HUES64 (cell line): ENCODE results near the gene ZBTB16.

Source experiments
- H3K27ac ChIP-seq: 2 replicates; pipeline ENCODE4 v1.7.0; 2013; ENCODE audit warnings: low read depth, low read length, inconsistent platforms
- H3K27me3 ChIP-seq: 2 replicates; pipeline ENCODE4 v1.6.1; 2013; ENCODE audit warnings: mild to moderate bottlenecking, low read length; ENCODE audit not compliant: insufficient read depth
- H3K36me3 ChIP-seq: 2 replicates; pipeline ENCODE4 v1.6.1; 2013; ENCODE audit warnings: mild to moderate bottlenecking, low read length; ENCODE audit not compliant: insufficient read depth
- H3K4me1 ChIP-seq: 2 replicates; pipeline ENCODE4 v1.6.1; 2013; ENCODE audit warnings: mild to moderate bottlenecking, low read length, moderate library complexity; ENCODE audit not compliant: insufficient read depth
- H3K4me3 ChIP-seq: 2 replicates; pipeline ENCODE4 v1.5.1; 2013; ENCODE audit warnings: mild to moderate bottlenecking, low read length, moderate library complexity
- H3K9ac ChIP-seq: 2 replicates; pipeline ENCODE4 v1.6.1; 2013; ENCODE audit warnings: mild to moderate bottlenecking, low read depth, low read length
- H3K9me3 ChIP-seq: 2 replicates; pipeline ENCODE4 v1.6.1; 2013; ENCODE audit warnings: low read depth, low read length; ENCODE audit not compliant: insufficient read depth
- WGBS: fragments of 150-250, 120-280 bp; methylation state at CpG from one replicate; pipeline ENCODE4 v1.1.7; 2013; ENCODE audit warnings: missing lambda C conversion rate; 5-methylcytosine and 5-hydroxymethylcytosine counted together

The ZBTB16 gene

DNA sequence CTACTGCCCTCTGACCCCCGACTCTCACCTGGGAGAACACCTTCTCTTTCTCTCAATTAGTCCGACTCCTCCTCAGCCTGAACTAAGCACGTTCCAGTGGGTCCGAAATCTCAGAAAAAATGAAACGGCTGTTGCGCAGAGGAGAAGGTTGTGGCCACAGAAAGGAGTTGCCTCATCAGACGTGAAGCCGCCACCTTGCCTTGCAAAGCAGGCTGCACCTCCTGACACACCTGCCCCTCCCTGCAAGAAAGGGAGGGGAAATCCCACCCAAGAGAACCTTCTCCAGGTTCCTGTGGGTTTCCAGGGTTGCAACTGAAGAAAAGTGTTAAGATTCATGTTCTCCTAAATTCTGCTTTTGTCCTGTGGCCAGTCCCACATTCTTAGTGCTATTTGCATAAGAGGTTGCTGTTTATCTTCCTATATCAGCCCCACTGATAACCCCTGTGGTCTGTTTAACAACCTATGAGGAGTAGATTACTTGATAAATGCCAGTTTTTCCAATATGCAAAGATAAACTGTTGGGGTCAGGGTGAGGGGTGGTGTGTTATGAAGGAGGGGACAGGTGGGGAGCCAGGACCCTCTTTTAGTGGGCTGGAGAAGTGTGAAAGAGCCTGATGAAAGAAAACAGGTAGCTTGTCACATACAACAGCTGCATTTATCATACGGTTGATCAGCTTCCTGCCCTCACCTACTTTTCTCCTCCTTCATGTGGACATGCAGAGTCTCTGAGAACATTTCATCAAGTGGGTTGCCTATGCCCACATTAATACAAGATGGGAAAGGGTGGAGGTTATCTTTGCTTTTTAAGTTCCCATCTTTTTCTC is 18.2 kb downstream of the ZBTB16 start:
- Histone ChIP-seq H3K4me1 (peaks cover 39% of the 10 kb centered on the region), H3K9me3 (no peaks in the 10 kb centered on the region), H3K36me3 (no peaks in the 10 kb centered on the region), H3K27me3 (peaks cover 86% of the 10 kb centered on the region), H3K27ac (peak overlapping the region; percentile 32; the same call in 1 of the 2 replicates), H3K4me3 (no peak overlapping the region), H3K9ac (no peak overlapping the region)
- WGBS = 52% methylated on average over 9 of the region's 9 CpGs

DNA sequence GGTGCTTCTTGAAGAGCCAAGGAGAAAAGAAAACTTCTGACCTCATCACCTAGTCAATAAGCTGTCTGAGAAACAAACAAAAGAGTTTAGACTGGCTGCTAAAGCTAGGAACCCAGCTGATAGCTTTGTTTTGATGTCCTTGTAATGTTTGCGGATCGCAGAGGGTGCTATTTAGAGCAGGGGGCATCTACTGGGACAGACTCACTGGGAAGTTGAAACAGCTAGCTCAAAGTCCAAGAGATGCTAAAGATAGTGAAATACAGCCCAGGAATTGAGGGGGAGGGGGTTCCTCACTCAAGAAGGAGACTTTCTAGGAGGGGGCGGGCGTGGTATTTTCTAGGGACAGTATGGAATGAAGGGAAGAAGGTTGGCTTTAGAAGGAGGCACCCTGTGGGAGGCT is 18.9 kb downstream of the ZBTB16 start:
- H3K36me3 ChIP-seq = no peaks in the 10 kb centered on the region
- H3K4me1 ChIP-seq = peaks cover 37% of the 10 kb centered on the region
- H3K4me3 ChIP-seq = no peak overlapping the region
- H3K9me3 ChIP-seq = no peaks in the 10 kb centered on the region
- no peak overlapping the region for H3K9ac ChIP-seq
- H3K27ac ChIP-seq = peak overlapping the region; percentile 32; the same call in 1 of the 2 replicates
- 26% methylated on average over 4 of the region's 4 CpGs for WGBS
- H3K27me3 ChIP-seq = peaks cover 80% of the 10 kb centered on the region

GRCh38 chr11:114079511-114080065 is 20.1 kb downstream of the ZBTB16 start:
- WGBS = 65% methylated on average over 6 of the region's 6 CpGs
- Histone ChIP-seq H3K4me3 (no peak overlapping the region), H3K9me3 (no peaks in the 10 kb centered on the region), H3K4me1 (peaks cover 29% of the 10 kb centered on the region), H3K27ac (no peak overlapping the region), H3K36me3 (no peaks in the 10 kb centered on the region), H3K27me3 (peaks cover 72% of the 10 kb centered on the region), H3K9ac (no peak overlapping the region)

- H3K9ac ChIP-seq = no peak overlapping the region
- peaks cover 65% of the 10 kb centered on the region for H3K27me3 ChIP-seq
- no peaks in the 10 kb centered on the region for H3K36me3 ChIP-seq
- no peaks in the 10 kb centered on the region for H3K9me3 ChIP-seq
- H3K27ac ChIP-seq = no peak overlapping the region
- no peak overlapping the region for H3K4me3 ChIP-seq
- H3K4me1 ChIP-seq = peaks cover 31% of the 10 kb centered on the region
- 95% methylated on average over 4 of the region's 5 CpGs for WGBS
Measured at GRCh38 chr11:114080219-114080618, 20.7 kb downstream of the ZBTB16 start.

DNA sequence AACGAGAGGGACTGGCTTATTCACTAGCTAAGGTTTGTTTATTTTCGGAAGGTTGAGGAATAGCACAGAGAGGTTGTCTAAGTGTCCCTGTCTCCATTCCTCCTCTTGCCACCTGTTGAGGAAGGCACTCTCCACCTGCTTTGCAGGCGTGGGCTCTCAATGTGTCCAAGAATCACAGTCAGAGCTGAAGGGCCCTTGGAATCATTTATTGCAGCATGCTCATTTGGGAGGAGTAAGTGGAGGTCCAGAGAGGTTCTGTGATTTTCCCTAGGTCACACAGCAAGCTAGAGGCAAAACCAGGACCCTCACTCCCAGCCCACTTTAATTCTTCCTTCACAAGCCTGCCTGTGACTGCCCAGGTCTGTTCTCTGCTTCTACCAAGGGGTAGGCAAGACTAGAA is 21.3 kb downstream of the ZBTB16 start:
- WGBS = 90% methylated on average over 3 of the region's 3 CpGs
- Histone ChIP-seq H3K27ac (no peak overlapping the region), H3K9ac (no peak overlapping the region), H3K4me1 (peaks cover 30% of the 10 kb centered on the region), H3K9me3 (no peaks in the 10 kb centered on the region), H3K36me3 (no peaks in the 10 kb centered on the region), H3K27me3 (peaks cover 62% of the 10 kb centered on the region), H3K4me3 (no peak overlapping the region)

DNA sequence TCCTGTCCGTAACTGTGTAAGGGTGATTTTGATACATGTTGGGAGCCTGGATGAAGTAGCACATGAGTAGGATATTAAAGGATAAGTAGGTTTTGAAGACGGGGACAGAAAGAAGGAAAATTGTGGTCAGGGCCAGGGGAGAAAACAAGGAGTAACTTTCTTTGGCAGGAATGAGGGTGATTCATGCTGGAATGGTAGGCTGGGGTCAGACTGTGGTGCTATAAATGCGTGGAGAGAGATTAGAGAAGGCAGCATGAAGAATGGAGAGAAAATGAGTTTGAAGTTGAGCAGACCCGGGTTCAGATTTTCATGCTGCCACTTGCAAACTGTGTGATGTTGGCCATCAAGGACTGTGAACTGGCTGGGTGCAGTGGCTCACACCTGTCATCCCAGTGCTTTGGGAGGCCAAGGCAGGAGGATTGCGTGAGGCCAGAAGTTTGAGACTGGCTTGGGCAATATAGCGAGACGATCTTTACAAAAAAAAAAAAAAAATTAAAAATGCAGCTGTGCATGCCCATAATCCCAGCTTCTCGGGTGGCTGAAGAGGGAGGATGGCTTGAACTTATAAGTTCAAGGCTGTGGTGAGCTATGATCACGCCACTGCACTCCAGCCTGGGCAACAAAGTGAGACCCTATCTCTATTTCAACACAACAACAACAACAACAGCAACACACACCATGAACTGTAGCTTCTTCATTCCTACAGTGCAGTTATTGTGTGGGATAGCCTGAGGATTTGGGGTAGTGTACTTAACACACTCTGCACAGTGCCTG is 22.3 kb downstream of the ZBTB16 start:
- Histone ChIP-seq H3K4me1 (peaks cover 22% of the 10 kb centered on the region), H3K27me3 (peaks cover 52% of the 10 kb centered on the region), H3K9me3 (no peaks in the 10 kb centered on the region), H3K4me3 (no peak overlapping the region), H3K36me3 (no peaks in the 10 kb centered on the region), H3K27ac (no peak overlapping the region), H3K9ac (no peak overlapping the region)
- WGBS = 90% methylated on average over 9 of the region's 9 CpGs

- no peak overlapping the region for H3K9ac ChIP-seq
- H3K4me3 ChIP-seq = no peak overlapping the region
- no peaks in the 10 kb centered on the region for H3K9me3 ChIP-seq
- H3K27me3 ChIP-seq = peaks cover 46% of the 10 kb centered on the region
- WGBS = 83% methylated on average over 6 of the region's 6 CpGs
- H3K27ac ChIP-seq = no peak overlapping the region
- H3K4me1 ChIP-seq = peaks cover 16% of the 10 kb centered on the region
- no peaks in the 10 kb centered on the region for H3K36me3 ChIP-seq
Measured at GRCh38 chr11:114082415-114082748, 22.9 kb downstream of the ZBTB16 start.

DNA sequence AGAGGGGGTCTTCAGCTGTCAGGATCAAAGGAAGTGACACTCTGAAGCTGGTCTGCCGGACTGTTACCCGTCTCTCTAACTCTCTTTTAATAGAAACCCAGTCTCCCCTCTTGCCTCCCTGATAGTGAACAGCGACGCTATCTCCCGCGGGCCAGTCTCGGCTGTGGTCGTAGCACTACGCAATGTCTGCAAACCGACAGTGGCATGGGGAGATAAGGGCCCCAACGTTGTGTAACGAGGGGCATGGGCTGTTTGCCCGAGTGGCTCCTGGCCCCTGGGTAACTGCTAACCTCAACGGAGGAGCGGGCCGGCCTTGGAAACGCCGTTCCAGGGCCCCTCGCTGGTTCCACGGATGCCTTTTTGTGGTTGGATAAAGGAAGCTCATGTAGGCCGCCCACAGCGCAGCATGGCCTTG is 23.3 kb downstream of the ZBTB16 start:
- H3K9me3 ChIP-seq = no peaks in the 10 kb centered on the region
- no peak overlapping the region for H3K9ac ChIP-seq
- H3K27me3 ChIP-seq = peaks cover 42% of the 10 kb centered on the region
- H3K27ac ChIP-seq = no peak overlapping the region
- WGBS = 83% methylated on average over 22 of the region's 22 CpGs
- H3K36me3 ChIP-seq = no peaks in the 10 kb centered on the region
- H3K4me3 ChIP-seq = no peak overlapping the region
- peaks cover 12% of the 10 kb centered on the region for H3K4me1 ChIP-seq

DNA sequence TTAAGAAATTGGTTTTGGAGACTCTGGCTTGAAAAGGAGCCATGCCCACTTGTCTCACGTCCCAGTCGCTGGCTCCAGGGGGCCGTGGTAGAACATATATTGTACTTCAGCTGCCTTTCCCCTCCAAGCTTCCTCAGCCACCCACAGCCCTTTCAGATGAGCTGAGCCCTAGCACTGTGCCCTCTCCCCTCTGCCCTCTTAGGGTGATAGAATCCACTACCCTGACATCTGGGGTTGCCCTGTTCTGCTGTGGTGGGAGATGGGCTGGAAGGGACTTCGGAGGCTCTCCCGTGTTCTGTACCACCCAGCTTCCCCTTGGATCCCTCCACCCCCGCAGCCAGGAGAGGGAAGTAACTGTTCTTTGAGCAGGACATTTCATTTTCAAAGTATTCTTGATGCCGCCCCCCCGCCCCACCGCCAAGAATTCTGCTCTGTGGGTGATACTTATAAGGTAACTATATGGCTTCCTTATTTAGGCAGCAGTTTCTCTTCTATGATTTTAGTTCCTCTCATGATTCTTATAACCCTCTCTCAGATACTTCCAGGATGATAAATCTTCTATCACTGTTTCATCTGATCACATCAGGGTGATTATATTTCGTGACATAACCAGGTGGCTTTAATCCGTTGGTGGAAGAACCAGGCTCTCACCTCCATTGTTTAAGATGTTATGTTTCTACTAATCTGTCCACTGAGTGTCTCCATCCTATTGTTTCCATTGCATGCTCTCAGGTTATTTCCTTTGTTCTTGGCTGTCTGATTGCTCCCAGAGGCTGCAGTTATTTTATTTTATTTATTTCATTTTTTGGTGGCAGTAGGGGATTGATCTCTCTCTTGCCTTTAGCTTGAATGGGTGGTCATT is 24.1 kb downstream of the ZBTB16 start:
- peaks cover 34% of the 10 kb centered on the region for H3K27me3 ChIP-seq
- WGBS = 92% methylated on average over 10 of the region's 11 CpGs
- H3K4me3 ChIP-seq = no peak overlapping the region

DNA sequence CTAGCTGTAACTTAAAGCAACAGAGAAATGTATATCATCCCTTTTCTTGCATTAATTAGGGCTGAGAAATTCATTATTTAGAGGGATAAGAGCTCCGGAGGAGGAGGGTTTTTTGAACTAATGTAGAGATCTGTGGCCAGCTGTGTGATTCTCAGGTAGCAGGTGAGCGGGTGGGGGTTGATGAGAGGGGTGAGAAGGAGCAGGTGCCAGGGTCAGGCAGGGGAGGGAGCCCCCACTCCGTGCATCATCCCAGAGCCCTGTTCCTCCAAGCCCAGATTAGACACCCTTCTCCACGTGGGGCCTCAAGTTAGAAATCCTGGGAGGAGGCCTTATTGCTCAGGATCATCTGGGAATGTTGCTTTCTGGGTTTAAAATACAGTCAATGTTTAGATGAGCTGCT is 24.9 kb downstream of the ZBTB16 start:
- WGBS = 64% methylated on average over 3 of the region's 4 CpGs
- Histone ChIP-seq H3K9ac (no peak overlapping the region), H3K4me1 (peaks cover 7% of the 10 kb centered on the region; the same call in 1 of the 2 replicates), H3K9me3 (no peaks in the 10 kb centered on the region), H3K36me3 (no peaks in the 10 kb centered on the region), H3K4me3 (no peak overlapping the region), H3K27ac (no peak overlapping the region), H3K27me3 (peaks cover 26% of the 10 kb centered on the region)

More for the DNA sequence above, 24.1 kb downstream of the ZBTB16 start:
- H3K9me3 ChIP-seq = no peaks in the 10 kb centered on the region
- no peak overlapping the region for H3K9ac ChIP-seq
- no peaks in the 10 kb centered on the region for H3K36me3 ChIP-seq
- peaks cover 7% of the 10 kb centered on the region; the same call in 1 of the 2 replicates for H3K4me1 ChIP-seq
- no peak overlapping the region for H3K27ac ChIP-seq
